ENCODE data around the gene NPHP1. TPM values are rescaled to one million over a fixed set of nuclear protein-coding genes. Genes with fewer than 3 reads are reported as not detected.
A peak's percentile ranks its signal among the peaks of the same experiment; 100 is the strongest.
"Not testable (repeated sequence)": the region's sequence is repeated elsewhere in the genome, so short reads cannot be mapped to it uniquely, and the experiment has no call there.

NPHP1 gene
- total and polyA plus RNA-seq, 2 of the 8 experiments (the other 6 are each of a cell fraction or from before 2014, with no cell fraction given) = 1.4 to 2.8 TPM

GRCh38 chr2:110204408-110205385, at the start of gene NPHP1 (continued):
- TF ChIP-seq RBBP5 (IDR thresholded peaks at IDR 0.05; ENCODE audit: borderline replicate concordance, low read depth, low read length) (peak; percentile 79; the same call in 1 of the 2 replicates), TEAD4 (IDR thresholded peaks at IDR 0.05; ENCODE audit: low read depth, low read length) (no peak)

GRCh38 chr2:110248081-110248795, 43.4 kb upstream of the NPHP1 start:
- H2AK5ac ChIP-seq (ENCODE audit: low read depth, low read length); H2BK12ac ChIP-seq (ENCODE audit: low read depth, low read length); H3K79me2 ChIP-seq (ENCODE audit: control insufficient read depth in 1 of 2, insufficient read depth in 2 of 2, low read length in 2 of 2); H4K20me1 ChIP-seq (replicated peaks in 1 of 2; ENCODE audit: control insufficient read depth in 1 of 2, insufficient read depth in 2 of 2, low read length in 2 of 2); H3K9ac ChIP-seq (replicated peaks in 1 of 4; ENCODE audit: extremely low read depth in 1 of 4, low read depth in 3 of 4, low read length in 3 of 4); H3K79me1 ChIP-seq (ENCODE audit: low read depth, low read length); H3K27ac ChIP-seq (ENCODE audit: low read depth, low read length); H4K91ac ChIP-seq (replicated peaks; ENCODE audit: insufficient read length, low read length); H4K5ac ChIP-seq (ENCODE audit: insufficient read length, low read depth, low read length); H3K4ac ChIP-seq (replicated peaks; ENCODE audit: insufficient read length, low read depth, low read length); H3K23me2 ChIP-seq (ENCODE audit: low read depth, low read length); H3K36me3 ChIP-seq (ENCODE audit: control insufficient read depth in 2 of 4, insufficient read depth in 4 of 4, low read length in 3 of 4); H3K4me2 ChIP-seq (ENCODE audit: insufficient read depth in 1 of 2, low read depth in 2 of 2, low read length in 2 of 2); H2BK120ac ChIP-seq (replicated peaks; ENCODE audit: low read depth, low read length); H3K14ac ChIP-seq (ENCODE audit: insufficient read length); H2BK15ac ChIP-seq (ENCODE audit: low read length); DNase-seq (ENCODE audit: low read depth in 1 of 2, low spot score in 2 of 2); H3K23ac ChIP-seq (ENCODE audit: insufficient read length); H3K27me3 ChIP-seq (replicated peaks in 1 of 4; ENCODE audit: control insufficient read depth in 3 of 4, extremely low read depth in 1 of 4, insufficient read depth in 3 of 4, low read length in 3 of 4); H2AFZ ChIP-seq (ENCODE audit: low read length); H4K8ac ChIP-seq (ENCODE audit: extremely low read depth, insufficient read depth, low read length); CTCF ChIA-PET (ENCODE audit: partially characterized antibody); FAIRE-seq; H3K9me3 ChIP-seq (ENCODE audit: insufficient read depth in 2 of 2, low read depth in 1 of 2, low read length in 1 of 2); H3K4me3 ChIP-seq (ENCODE audit: extremely low read depth in 1 of 4, insufficient read depth in 2 of 4, low read depth in 3 of 4, low read length in 4 of 4); H2BK5ac ChIP-seq (ENCODE audit: low read depth, low read length); H2BK20ac ChIP-seq (ENCODE audit: low read length); H3K18ac ChIP-seq (ENCODE audit: extremely low read depth, low read length); POLR2A ChIA-PET (ENCODE audit: partially characterized antibody); H3K56ac ChIP-seq (replicated peaks; ENCODE audit: insufficient read length, low read depth, low read length); H3K4me1 ChIP-seq (replicated peaks in 1 of 4; ENCODE audit: control insufficient read depth in 3 of 4, insufficient read depth in 4 of 4, low read length in 3 of 4): not testable (repeated sequence)
- WGBS, 2 experiments (ENCODE audit: extremely low coverage in 1 of 2, insufficient coverage in 1 of 2, insufficient read length in 1 of 2, insufficient replicate concordance in 2 of 2, low coverage in 1 of 2, low lambda C conversion rate in 2 of 2, missing lambda C conversion rate in 1 of 2) = 97% methylated on average over 4 of the region's 7 CpGs; no CpG with 5 or more reads in 1 of the 2 experiments
